HuH-7 (cell line): Measurements from ENCODE around the gene ZNF367.

ENCODE experiments used
- DNase-seq: peaks from one replicate; pipeline ENCODE4 v3.0.0; 2011; ENCODE audit warnings: low spot score

The ZNF367 gene

GRCh38 chr9:96418083-96418919 is at the start of gene ZNF367:
ZNF367 (minus strand) TSS chr9:96418370; CDS start chr9:96418032, 338 bp downstream.
- DNase-seq, result peak; percentile 87

- no peak for DNase-seq
Observed at GRCh38 chr9:96467784-96468183, 49.6 kb upstream of the ZNF367 start.

GRCh38 chr9:96464426-96464825 is 46.3 kb upstream of the ZNF367 start:
- no peak for DNase-seq

- no peak for DNase-seq
Observed at GRCh38 chr9:96462541-96462940, 44.4 kb upstream of the ZNF367 start.

GRCh38 chr9:96461336-96461735 is 43.2 kb upstream of the ZNF367 start:
- no peak for DNase-seq

GRCh38 chr9:96460882-96461281 is 42.7 kb upstream of the ZNF367 start:
- no peak for DNase-seq

GRCh38 chr9:96460470-96460869 is 42.3 kb upstream of the ZNF367 start:
- DNase-seq, result no peak

- no peak for DNase-seq
Observed at GRCh38 chr9:96459268-96460007, 41.3 kb upstream of the ZNF367 start.

GRCh38 chr9:96458226-96458625 is 40.1 kb upstream of the ZNF367 start:
- no peak for DNase-seq

GRCh38 chr9:96457266-96457665 is 39.1 kb upstream of the ZNF367 start:
- DNase-seq, result no peak

- peak; percentile 45 for DNase-seq
Observed at GRCh38 chr9:96453625-96454024, 35.5 kb upstream of the ZNF367 start.

- DNase-seq, result peak; percentile 59
Observed at GRCh38 chr9:96450613-96451528, 32.7 kb upstream of the ZNF367 start.

GRCh38 chr9:96449845-96450612 is 31.9 kb upstream of the ZNF367 start, which contains the start of gene HABP4:
HABP4 (plus strand) TSS chr9:96450169; CDS start chr9:96450280, 111 bp downstream.
- DNase-seq, result peak; percentile 93

- DNase-seq, result no peak
Observed at GRCh38 chr9:96449523-96449844, 31.3 kb upstream of the ZNF367 start.

- DNase-seq, result no peak
Observed at GRCh38 chr9:96448546-96449170, 30.5 kb upstream of the ZNF367 start.

- no peak for DNase-seq
Observed at GRCh38 chr9:96447406-96447805, 29.2 kb upstream of the ZNF367 start.

GRCh38 chr9:96442491-96442890 is 24.3 kb upstream of the ZNF367 start:
- no peak for DNase-seq

- peak; percentile 28 for DNase-seq
Observed at GRCh38 chr9:96441798-96442445, 23.8 kb upstream of the ZNF367 start.

GRCh38 chr9:96440671-96441199 is 22.6 kb upstream of the ZNF367 start:
- no peak for DNase-seq

- DNase-seq, result no peak
Observed at GRCh38 chr9:96437454-96437853, 19.3 kb upstream of the ZNF367 start.
